ENCODE results near the gene PDCD4. TPM values are rescaled to one million over a fixed set of nuclear protein-coding genes. Genes with fewer than 3 reads are reported as not detected.

The PDCD4 gene
- total RNA-seq, 1 experiment from 2014 or later = 32.7 TPM

- DNase-seq (ENCODE audit: low spot score) = no peak
- Mint-ChIP-seq H3K27ac (peak overlapping the region; percentile 94), H3K4me3 (peak overlapping the region; percentile 82), H3K4me1 (peaks cover 23% of the 10 kb centered on the region), H3K36me3 (no peaks in the 10 kb centered on the region), H3K27me3 (ENCODE audit: low read depth) (no peaks in the 10 kb centered on the region), H3K9me3 (no peaks in the 10 kb centered on the region)
- ChIA-PET POLR2A (interaction anchor here (1.7 kb wide), 1 partner anchor 46 kb away, joined by 10 read pairs; the partner anchor contains the start of genes BBIP1 and SHOC2), CTCF (interaction anchor here (0.5 to 1.4 kb wide), 4 partner anchors 21 to 1426 kb away, joined by 3 to 4 read pairs (median 4); partner anchors contain the start of genes BBIP1 and SHOC2)
- TF ChIP-seq, protein P1, sequence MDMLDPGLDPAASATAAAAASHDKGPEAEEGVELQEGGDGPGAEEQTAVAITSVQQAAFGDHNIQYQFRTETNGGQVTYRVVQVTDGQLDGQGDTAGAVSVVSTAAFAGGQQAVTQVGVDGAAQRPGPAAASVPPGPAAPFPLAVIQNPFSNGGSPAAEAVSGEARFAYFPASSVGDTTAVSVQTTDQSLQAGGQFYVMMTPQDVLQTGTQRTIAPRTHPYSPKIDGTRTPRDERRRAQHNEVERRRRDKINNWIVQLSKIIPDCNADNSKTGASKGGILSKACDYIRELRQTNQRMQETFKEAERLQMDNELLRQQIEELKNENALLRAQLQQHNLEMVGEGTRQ (CRISPR knock-in tag; IDR thresholded peaks at IDR 0.05) = no peak
- 0 out of 2 replicates have a peak, but pooled peaks have one; percentile 0 for TF ChIP-seq GABPB1 (CRISPR knock-in tag; IDR thresholded peaks at IDR 0.05)
- ATAC-seq = no peak
Observed at GRCh38 chr10:110872984-110873923, 1.5 kb downstream of the PDCD4 start.

DNA sequence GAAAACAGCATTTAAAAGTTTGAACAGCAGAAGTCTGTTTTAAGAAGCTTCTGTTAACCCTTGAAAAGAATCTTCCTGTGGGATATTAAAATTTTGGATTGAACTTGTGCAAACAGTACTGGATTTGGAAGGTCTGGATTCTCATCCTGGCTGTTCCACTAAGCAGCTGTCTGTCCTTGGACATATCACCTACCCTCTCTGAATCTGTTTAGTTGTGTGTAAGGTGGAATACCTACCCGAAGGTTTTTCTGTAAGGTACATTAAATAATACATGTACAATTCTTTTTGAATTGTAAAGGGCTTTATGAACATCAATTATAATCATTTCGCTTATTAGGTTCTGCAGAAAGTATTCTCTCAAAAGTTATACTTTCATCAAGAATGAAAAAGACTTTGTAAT lies 2.2 kb downstream of the PDCD4 start:
- ATAC-seq (no peak), DNase-seq (ENCODE audit: low spot score) (no peak)
- H3K4me3 Mint-ChIP-seq = peak overlapping the region; percentile 46
- H3K27me3 Mint-ChIP-seq (ENCODE audit: low read depth) = no peaks in the 10 kb centered on the region
- H3K27ac Mint-ChIP-seq = no peak overlapping the region
- no peak for TF ChIP-seq CREB1 (CRISPR knock-in tag; IDR thresholded peaks at IDR 0.05)
- H3K9me3 Mint-ChIP-seq = no peaks in the 10 kb centered on the region
- H3K36me3 Mint-ChIP-seq = no peaks in the 10 kb centered on the region
- ChIA-PET POLR2A (interaction anchor here (1.7 kb wide), 1 partner anchor 45 kb away, joined by 10 read pairs; the partner anchor contains the start of genes BBIP1 and SHOC2), CTCF (no interaction called here)
- H3K4me1 Mint-ChIP-seq = peaks cover 23% of the 10 kb centered on the region

GRCh38 chr10:110876000-110876399 lies 4.3 kb downstream of the PDCD4 start:
- Mint-ChIP-seq H3K9me3 (no peaks in the 10 kb centered on the region), H3K36me3 (no peaks in the 10 kb centered on the region), H3K4me1 (peaks cover 12% of the 10 kb centered on the region), H3K27me3 (ENCODE audit: low read depth) (no peaks in the 10 kb centered on the region), H3K4me3 (no peak overlapping the region), H3K27ac (no peak overlapping the region)
- ATAC-seq (no peak), DNase-seq (ENCODE audit: low spot score) (no peak)
- CTCF ChIA-PET = no interaction called here
- POLR2A ChIA-PET = no interaction called here
- TF ChIP-seq FOXJ3 (CRISPR knock-in tag; IDR thresholded peaks at IDR 0.05; ENCODE audit: borderline replicate concordance) = no peak
- TF ChIP-seq, protein P2, sequence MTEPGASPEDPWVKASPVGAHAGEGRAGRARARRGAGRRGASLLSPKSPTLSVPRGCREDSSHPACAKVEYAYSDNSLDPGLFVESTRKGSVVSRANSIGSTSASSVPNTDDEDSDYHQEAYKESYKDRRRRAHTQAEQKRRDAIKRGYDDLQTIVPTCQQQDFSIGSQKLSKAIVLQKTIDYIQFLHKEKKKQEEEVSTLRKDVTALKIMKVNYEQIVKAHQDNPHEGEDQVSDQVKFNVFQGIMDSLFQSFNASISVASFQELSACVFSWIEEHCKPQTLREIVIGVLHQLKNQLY (CRISPR knock-in tag; IDR thresholded peaks at IDR 0.05) = no peak
- TF ChIP-seq ATF1 (CRISPR knock-in tag; IDR thresholded peaks at IDR 0.05) = no peak
- no peak for TF ChIP-seq ESRRA (CRISPR knock-in tag; IDR thresholded peaks at IDR 0.05; ENCODE audit: borderline replicate concordance)
- no peak for TF ChIP-seq CTCF (IDR thresholded peaks at IDR 0.05)
- TF ChIP-seq ZMAT4 (CRISPR knock-in tag; IDR thresholded peaks at IDR 0.05) = no peak
- TF ChIP-seq, protein P3, sequence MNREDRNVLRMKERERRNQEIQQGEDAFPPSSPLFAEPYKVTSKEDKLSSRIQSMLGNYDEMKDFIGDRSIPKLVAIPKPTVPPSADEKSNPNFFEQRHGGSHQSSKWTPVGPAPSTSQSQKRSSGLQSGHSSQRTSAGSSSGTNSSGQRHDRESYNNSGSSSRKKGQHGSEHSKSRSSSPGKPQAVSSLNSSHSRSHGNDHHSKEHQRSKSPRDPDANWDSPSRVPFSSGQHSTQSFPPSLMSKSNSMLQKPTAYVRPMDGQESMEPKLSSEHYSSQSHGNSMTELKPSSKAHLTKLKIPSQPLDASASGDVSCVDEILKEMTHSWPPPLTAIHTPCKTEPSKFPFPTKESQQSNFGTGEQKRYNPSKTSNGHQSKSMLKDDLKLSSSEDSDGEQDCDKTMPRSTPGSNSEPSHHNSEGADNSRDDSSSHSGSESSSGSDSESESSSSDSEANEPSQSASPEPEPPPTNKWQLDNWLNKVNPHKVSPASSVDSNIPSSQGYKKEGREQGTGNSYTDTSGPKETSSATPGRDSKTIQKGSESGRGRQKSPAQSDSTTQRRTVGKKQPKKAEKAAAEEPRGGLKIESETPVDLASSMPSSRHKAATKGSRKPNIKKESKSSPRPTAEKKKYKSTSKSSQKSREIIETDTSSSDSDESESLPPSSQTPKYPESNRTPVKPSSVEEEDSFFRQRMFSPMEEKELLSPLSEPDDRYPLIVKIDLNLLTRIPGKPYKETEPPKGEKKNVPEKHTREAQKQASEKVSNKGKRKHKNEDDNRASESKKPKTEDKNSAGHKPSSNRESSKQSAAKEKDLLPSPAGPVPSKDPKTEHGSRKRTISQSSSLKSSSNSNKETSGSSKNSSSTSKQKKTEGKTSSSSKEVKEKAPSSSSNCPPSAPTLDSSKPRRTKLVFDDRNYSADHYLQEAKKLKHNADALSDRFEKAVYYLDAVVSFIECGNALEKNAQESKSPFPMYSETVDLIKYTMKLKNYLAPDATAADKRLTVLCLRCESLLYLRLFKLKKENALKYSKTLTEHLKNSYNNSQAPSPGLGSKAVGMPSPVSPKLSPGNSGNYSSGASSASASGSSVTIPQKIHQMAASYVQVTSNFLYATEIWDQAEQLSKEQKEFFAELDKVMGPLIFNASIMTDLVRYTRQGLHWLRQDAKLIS (CRISPR knock-in tag; IDR thresholded peaks at IDR 0.05; ENCODE audit: borderline replicate concordance) = no peak
- TF ChIP-seq, protein P1 (CRISPR knock-in tag; IDR thresholded peaks at IDR 0.05) = no peak
- no peak for TF ChIP-seq CREM (CRISPR knock-in tag; IDR thresholded peaks at IDR 0.05)
- no peak for TF ChIP-seq JAZF1 (CRISPR knock-in tag; IDR thresholded peaks at IDR 0.05)
- no peak for TF ChIP-seq GTF2I (CRISPR knock-in tag; conservative IDR thresholded peaks at IDR 0.05)
- TF ChIP-seq IRF2 (CRISPR knock-in tag; IDR thresholded peaks at IDR 0.05; ENCODE audit: borderline replicate concordance, low read depth) = no peak
- TF ChIP-seq ZNF396 (CRISPR knock-in tag; IDR thresholded peaks at IDR 0.05; ENCODE audit: borderline replicate concordance) = no peak
- TF ChIP-seq TEAD4 (CRISPR knock-in tag; IDR thresholded peaks at IDR 0.05) = no peak
- TF ChIP-seq ZNF512 (CRISPR knock-in tag; IDR thresholded peaks at IDR 0.05; ENCODE audit: borderline replicate concordance) = no peak
- no peak for TF ChIP-seq EMX1 (CRISPR knock-in tag; IDR thresholded peaks at IDR 0.05)

Data from WTC11 (cell line).